ENCODE data around the gene SLC15A1.

The SLC15A1 gene

DNA sequence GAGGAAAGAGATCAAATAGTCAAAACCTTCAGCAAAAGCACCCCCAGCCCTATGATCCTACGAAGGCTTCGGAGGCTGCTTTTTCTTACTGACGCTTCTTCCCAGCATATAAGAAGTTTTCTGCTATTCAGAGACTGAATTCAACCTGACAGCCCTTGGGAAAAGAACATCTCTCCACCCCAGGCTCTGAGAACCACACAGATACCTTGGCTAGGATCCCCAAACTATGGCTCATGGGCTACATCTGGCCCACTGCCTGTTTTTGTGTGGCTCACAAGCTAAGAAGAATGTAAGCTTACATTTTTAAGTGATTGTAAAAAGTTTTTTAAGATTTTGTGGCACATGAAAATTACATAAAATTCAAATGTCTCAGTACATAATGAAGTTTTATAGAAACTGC is 3.0 kb downstream of the SLC15A1 start:
- DNase-seq = no peak

DNA sequence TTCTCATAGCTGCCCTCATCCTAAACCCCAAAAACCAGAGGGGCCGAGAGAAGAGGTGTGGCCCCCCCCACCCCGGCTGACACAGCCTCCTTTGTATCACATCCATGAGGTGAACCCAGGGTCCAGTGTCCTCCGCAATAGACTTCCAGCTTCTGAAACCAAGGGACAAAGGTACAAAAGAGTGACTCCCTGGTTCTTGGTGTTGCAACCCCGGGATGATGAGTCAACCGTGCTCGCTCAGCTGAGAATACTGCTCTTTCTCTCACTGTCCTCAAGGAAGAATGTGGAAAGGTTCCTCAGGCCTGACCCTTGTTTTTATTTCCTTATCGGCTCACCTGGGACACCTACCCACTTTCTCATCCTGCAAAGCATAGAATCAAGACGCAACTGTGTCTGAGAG is 5.5 kb downstream of the SLC15A1 start:
- DNase-seq = no peak

DNA sequence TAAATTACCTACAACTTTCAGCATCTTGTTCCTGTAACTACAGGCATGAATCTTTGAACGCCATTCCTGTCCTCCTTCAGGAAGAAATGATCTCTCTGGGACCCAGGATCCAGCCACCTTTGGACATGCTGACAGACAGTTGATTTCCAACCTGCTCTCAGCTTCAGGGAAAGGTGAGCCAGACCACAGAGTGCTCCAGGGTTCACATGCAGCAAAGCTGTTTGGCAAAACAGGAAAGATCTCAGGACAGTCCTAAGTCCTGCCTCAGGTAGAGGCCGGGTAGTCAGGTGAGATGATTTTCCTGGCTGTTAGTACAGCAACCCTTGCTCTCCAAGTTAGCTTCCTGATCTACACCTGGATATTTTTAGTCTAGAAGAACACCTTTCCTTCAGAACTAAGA is 9.1 kb downstream of the SLC15A1 start:
- no peak for DNase-seq

DNA sequence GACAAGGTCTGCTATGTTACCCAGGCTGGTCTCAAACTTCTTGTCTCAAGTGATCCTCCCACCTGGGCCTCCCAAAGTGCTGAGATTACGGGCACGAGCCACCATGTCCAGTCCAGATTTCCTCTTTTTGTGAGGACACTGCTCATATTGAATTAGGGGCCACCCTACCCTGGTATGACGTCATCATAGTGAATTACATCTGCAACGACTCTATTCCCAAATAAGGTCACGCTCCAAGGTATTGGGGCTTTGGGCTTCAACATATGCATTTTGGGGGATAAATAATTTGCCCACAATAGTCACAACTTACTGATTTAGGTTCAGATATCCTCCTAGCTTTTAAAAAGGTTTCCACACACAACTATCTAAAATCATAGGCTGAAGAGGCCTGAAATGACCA is 9.5 kb downstream of the SLC15A1 start:
- no peak for DNase-seq

DNA sequence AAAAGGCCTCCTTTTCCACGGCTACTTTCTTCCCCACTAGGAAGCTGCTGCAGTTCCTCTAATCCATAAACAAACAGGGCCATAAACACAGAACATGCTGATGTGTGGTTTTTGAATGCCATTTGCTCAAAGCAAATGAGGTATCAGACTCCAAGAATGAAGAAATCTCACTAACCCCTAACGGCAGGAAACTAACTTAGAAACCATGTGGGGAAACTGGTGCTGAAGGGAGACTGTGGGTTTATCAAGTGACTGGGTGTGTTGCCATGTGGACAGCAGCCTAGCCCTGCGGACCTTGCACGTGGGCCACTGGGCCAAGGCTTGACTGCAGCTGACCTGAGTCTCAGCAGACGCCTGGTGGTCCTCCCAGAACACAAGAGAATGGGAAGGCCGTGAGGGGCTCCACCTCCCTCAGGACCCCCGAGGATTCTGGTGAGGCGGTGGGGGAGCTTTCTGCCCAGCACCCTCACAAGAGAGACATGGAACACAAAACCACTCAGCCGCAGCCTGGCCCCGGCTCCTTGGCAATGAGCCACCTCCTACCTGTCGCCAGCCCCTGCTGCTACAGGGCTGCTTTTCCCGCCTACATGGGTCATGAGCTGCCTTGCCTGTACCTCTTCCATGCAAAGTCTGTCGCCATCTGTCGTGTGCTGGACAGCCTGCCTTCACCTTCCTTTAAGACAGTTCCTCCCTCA is 10.6 kb downstream of the SLC15A1 start:
- no peak for DNase-seq

DNA sequence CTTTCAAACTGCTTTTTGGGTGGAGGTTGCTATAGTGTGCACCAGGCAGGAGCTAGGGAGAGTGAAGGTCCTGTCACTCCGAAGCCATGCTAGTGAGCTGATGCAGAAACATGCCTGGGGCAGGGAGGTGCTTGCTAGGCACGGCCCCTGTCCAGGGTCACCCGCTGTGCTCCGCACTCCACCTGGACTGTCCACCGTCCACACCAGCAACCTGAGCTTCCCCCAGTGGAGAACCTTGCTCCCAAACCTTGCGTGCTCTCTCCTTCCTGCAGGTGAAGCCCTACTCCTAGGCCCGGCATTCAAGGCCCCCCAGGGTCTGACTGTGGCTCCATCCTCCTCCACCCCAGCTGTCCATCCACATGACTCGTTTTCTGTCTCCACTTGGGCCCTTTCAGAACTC is 12.3 kb downstream of the SLC15A1 start:
- DNase-seq = no peak

DNA sequence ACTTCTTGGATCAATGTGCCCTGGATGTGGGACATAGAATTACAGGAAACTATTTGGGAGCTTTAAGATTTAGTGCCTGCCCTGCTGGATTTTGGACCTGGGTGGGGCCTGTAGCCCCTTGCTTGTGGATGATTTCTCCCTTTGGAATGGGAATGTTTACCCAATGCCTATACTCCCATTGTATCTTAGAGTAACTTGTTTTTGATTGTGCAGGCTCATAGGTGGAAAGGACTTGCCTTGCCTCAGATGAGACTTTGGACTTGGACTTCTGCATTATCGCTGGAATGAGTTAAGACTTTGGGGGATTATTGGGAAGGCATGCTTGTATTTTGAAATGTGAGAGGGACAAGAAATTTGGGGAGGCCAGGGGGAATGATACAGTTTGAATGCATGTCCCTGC is 13.5 kb downstream of the SLC15A1 start:
- DNase-seq = no peak

DNA sequence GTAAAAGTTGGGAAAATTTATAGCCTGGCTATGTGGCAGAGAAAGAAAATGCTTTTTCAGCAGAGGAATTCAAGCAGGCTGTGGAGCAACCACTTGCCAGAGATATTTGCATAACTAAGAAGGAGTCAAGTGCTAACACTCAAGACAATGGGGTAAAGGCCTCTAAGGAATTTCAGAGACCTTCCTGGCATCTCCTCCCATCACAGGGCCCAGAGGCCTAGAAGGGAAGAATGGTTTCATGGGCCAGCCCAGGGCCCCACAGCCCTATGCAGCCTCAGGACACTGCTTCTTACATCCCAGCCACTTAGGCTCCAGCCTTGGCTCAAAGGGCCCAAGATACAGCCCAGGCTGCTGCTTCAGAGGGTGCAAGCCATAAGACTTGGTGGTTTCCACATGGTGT is 14.3 kb downstream of the SLC15A1 start:
- no peak for DNase-seq

DNA sequence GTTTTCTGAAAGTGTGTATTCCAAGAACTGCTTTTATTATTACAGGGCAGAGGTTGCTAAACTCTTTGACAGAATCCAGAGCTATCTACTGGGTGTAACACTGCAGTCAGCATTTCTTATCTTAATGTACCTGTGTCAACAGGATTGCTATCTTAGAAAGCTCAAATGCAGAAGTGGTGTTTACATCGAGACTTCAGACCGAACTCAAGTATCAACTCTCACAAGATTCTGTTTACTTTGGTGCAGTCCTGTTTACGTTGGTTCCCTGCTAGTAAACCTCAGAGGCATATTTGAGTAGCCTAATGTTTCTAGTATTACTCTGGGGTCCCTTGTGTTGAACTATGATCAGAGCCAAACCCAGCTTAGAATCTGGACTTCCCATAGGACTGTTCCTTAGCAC is 20.5 kb downstream of the SLC15A1 start:
- no peak for DNase-seq

DNA sequence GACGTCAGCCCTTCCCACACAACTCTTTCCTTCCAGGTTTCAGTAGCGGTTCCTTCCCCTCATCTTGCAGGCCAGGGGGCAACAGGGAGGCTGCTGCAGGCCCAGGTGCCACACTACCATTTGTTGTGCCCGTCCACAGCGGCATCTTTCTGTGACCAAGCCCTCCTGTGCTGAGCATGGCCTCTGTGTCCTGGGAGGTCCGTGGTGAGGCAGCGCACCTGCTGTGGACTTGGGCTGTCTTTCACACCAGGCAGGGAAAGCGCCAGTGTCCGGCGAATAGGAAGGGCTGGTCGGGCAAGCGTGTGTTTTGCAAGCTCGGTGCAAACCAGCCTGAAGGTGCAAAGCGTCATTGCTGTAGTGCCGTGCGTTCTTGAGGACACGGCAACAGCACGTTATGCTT is 21.4 kb downstream of the SLC15A1 start:
- no peak for DNase-seq

DNA sequence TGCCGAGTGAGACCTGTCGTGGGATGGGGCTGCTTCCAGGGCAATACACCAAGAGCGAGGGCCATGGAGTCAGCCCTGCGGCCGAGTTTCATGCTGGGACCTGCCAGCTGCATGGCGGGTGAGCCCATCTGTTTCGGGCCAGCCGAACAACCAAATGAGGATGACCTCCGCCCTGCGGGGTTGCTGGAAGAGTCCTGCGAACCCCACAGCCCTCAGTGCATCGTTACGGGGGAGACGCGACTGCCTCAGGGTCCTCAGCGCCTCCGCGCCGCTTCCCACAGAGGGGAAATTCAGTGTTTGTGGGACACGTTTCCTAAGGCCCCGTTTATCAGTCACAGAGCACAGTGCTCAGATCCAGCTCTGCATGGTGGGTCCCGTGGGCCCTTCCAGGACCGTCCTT is 22.0 kb downstream of the SLC15A1 start:
- DNase-seq = no peak

DNA sequence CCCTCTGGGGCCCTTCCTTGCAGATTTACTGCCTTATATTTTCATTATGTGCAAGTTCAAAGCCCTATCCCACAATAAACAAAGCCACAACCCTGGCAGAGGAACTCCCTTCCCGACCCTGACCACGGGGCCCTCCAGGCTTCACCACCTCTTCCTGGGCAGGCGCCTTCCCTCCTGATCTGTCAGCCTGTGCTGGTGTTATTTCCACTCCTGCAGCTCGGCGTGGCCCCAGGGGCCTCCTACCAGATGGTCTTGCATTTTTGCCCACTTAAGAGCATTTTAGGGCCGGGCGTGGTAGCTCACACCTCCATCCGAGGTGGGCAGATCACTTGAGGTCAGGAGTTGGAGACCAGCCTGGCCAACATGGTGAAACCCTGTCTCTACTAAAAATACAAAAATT is 22.8 kb downstream of the SLC15A1 start:
- no peak for DNase-seq

DNA sequence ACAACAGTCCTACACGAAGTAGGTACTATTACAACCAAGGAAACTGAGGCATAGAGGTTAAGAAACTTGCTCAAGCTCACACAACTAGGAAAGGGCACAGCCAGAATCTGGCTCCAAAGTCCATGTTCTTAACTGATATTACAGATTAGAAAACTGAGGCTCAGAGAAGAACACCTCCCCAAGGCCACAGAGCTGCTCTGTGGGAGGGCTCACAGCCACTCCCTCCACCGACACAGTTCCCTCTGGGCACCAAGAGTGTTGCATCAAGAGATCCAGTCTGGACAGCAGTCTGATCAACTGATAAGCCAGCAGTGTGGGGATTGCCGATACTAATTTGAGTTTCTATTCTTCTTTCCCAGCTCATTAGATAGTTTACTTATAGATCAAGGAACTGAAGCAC is 29.5 kb downstream of the SLC15A1 start:
- no peak for DNase-seq

DNA sequence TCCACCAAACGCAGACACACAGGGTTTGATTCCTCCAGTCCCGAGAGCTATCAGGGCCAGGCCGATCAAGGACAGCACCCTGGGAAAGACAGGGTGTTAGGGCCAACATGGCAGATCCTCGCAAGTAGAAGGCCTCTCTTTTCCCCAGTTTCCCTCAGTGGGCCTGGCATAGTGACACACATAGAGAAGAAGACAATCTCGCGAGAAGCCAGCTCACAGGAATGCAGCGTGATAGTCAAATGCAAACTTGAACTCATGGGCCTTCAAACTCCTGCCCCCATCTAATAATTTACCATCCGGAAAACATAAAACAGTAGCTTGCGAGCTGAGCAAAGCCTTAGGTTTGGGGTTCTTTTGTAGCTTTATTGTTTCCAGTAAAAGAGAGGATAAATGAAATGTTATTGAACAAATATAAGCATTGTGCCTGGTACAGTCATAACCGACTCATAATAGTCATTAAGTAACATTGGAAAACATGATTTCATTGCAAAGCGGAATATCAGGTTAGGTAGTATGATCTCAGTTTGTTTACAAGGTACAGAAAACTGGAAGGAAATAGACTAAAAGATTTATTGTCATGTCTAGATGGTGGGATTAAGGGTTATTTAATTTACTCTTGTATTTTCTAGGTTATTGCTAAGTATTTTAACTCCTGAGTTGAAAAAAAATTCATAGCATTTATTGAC is 30.5 kb downstream of the SLC15A1 start:
- DNase-seq = no peak

DNA sequence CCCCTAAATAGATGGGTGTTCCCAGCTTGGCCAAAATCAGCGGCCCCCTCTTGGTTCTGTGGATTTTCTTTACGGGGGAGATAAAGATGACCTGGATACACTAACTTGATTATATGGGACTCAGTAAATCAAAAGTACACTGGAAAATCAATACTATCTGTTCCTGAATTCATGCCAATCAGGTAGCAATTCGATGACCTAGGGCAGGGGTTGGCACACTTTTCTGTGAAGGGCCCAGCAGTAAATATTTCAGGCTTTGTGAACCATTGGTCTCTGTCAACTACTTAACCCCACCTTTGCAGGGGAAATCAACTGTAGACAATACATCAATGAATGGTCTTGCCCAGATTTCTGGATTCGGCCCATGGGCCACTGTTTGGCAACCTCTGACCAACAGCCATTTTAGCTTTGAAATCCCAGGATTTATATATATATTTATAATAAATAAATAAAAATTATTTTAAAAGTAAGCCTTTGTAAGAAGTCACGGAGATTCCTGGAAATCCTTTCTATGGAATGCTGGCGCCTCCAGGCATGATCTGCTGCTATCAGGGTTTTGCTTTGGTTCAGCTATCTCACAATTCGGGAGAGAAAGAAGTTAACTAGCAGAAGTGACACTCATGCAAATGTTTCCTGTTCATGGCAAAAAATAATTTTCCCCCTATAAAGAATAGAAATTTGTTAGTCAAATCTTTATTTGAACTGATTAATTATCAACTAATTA is 32.8 kb downstream of the SLC15A1 start:
- no peak for DNase-seq

DNA sequence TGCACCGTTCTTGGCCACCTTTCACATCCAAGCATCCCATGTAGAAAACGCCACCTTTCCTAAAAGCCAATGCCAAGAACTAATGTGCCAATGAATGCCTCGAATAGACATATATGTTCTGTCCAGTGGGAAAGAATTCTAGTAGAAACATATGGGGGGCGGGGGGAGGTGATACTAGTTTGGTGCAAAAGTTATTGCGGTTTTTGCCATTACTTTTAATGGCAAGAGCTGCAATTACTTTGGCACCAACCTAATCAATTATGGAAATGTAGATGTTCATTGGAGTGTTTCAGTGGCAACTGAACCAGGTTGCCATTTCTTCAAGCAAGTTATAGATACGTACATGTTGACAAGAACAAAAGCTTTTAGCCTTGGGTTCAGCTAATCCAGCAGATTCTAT is 34.6 kb downstream of the SLC15A1 start:
- DNase-seq = no peak

DNA sequence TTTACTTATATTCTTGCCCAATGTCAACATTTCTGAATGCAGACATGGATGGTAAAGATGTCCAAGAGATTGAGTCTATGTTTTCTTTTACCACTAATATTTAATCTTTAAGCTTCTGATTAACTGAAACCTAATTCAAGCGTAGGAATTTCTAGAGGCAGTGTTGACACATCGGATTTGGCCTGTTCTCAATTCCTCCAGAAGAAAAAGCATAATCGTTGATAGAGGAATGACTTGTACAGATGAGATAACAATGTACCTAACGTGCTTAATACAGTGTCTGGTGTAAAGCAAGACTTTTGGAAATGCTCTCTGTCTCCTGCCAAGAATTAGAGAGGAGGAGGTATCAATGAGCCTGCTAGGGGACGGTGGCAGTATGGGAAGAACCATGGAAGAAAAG is 35.2 kb downstream of the SLC15A1 start:
- no peak for DNase-seq

DNA sequence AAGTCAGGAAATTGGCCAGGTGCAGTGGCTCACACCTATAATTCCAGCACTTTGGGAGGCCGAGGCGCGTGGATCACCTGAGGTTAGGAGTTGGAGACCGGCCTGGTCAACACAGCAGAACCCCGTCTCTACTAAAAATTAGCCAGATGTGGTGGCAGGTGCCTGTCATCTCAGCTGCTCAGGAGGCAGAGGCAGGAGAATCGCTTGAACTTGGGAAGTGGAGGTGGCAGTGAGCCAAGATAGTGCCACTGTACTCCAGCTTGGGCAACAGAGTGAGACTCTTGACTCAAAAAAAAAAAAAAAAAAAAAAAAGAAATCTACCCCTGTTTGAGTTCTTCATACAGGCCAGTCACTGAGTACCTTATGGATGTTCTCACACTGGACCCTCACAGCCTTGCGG is 42.0 kb downstream of the SLC15A1 start:
- DNase-seq = no peak

DNA sequence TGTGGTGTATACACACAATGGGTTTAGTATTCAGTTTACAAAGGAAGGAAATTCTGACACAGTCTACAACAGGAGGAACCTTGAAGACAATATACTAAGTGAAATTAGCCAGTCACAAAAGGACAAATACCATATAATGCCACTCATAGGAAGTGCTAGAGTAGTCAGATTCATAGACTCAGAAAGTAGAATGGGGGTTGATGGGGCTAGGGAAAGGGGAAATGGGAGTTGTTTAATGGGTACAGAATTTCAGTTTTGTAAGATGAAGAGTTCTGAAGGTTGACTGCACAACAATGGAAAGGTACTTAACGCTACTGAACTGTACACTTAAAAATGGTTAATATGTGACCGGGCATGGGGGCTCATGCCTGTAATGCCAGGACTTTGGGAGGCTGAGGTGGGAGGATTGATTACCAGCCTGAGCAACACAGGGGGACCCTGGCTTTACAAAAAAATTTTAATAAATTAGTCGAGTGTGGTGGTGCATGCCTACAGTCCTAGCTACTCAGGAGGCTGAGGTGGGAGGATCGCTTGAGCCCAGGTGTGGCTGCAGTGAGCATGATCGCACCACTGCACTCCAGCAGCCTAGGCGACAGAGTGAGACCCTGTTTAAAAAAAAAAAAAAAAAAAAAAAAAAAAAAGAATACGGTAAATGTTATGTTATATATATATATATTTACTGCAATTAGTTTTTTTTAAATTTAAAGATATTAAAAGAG is 45.0 kb downstream of the SLC15A1 start:
- DNase-seq = no peak

DNA sequence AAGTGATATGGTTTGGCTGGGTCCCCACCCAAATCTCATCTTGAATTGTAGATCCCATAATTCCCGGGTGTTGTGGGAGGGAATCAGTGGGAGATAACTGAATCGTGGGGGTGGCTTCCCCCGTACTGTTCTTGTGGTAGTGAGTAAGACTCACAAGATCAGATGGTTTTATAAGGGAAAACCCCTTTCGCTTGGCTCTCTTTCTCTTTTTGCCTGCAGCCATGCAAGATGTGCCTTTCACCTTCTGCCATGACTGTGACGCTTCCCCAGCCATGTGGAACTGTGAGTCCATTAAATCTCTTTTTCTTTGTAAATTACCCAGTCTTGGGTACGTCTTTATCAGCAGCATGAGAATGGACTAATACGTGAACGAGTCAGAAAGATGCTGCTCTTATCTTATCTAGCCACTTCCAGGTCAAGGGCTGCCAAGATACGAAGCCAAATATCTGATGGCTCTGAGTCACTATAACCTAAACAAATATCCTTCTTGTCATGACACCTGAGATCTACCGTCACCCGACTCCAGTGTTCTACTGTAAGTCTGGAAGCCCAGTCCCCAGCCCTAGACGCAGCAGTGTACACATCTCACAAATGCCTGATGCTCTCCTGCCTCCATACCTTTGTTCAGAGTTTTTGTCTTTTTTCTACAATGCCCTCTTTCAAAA is 45.9 kb downstream of the SLC15A1 start:
- no peak for DNase-seq

DNA sequence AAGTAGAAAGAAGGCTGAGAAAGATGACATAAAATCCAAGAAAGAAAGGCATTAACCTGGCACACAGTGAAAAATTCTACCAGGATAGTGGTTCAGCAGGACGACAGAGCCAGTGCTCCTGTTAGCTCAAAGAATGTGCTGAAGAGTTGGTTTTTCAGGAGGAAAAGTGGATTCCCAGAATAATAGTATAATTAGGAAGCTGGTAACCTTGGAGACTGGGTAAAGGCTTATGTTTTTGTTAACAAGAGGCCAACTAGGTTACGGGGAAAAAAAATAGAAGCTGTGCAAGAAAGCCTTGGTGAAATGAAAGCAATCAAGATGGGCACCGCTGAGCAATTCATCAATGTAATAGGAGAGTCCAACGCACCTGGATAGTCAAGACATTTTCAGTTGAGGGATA is 54.7 kb downstream of the SLC15A1 start:
- no peak for DNase-seq

DNA sequence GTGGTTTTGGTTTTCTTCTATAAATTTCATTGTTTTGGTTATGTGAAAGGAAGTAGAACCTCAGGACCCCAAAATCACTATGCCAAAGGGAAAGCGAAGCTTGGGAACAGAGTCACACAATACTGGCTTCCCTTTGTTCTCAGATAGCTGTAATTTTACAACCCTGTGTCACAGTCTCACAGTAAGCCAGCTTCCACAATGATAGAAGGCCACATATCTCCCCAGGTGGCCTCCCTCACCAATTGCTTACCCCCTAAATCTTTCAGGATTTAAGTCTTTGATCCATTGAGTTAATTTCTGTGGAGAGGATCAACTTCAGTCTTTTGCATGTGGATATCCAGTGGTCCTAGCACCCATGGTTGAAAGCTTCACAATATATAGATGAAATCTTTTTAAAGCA is 58.7 kb downstream of the SLC15A1 start:
- DNase-seq = no peak

DNA sequence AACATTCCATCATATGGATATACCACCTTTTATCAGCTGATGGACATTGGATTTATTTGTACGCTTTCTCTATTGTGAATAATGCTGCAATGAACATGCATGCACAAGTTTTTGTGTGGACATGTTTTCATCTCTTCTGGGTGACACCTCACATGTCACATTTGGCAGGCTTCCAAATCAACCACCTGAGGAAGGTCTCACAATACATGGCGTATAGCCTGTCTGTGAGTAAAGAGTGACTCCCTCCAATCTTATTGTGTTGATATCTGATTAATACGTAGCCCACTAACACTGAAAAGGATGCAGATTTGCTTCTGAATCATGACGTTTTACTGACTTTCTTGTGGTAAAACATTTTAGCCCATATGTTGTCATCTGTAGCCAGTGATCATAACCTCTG is 61.1 kb downstream of the SLC15A1 start:
- no peak for DNase-seq
